GM21447 (cell line): Measurements from ENCODE around the gene CACNB2.
"Not testable (repeated sequence)": the region's sequence is repeated elsewhere in the genome, so short reads cannot be mapped to it uniquely, and the experiment has no call there.

ENCODE experiments used
- ATAC-seq: cut with Tn5 transposase; IDR thresholded peaks from one replicate; pipeline ENCODE4 v1.9.1; 2021; ENCODE audit not compliant: unreplicated experiment

CACNB2 gene

GRCh38 chr10:18144928-18145327 lies 4.7 kb downstream of the CACNB2 start:
- ATAC-seq, result no peak

- no peak for ATAC-seq
Observed at GRCh38 chr10:18145652-18146051, 5.4 kb downstream of the CACNB2 start.

DNA sequence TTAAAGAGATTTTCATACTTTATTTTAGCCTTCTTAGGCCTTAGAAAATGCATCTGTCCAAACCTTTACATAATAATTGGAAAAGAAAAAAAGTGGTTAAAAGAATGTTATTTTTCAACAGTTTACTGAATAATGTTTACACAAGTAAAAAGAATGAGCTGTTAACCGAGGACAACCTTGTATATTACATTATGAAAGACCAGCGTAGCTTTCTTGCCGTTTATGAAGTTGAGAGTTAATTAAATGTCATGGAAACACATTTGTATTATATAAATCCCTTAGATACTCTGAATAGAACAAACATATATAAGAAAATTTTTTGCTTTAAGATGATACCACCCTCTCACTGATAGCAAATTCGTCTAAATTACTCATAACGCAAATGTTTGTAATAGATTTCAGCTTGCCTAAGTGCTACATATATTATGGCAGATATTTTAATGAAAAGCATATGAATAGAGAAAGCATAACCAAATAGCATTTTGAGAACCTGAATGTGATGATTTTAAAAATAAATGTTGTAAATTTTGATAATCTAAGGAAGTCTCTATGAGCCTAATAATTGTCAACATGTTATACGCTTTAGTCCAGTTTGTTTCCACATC lies 9.1 kb downstream of the CACNB2 start:
- no peak for ATAC-seq

GRCh38 chr10:18151356-18151890 lies 11.2 kb downstream of the CACNB2 start:
- no peak for ATAC-seq

DNA sequence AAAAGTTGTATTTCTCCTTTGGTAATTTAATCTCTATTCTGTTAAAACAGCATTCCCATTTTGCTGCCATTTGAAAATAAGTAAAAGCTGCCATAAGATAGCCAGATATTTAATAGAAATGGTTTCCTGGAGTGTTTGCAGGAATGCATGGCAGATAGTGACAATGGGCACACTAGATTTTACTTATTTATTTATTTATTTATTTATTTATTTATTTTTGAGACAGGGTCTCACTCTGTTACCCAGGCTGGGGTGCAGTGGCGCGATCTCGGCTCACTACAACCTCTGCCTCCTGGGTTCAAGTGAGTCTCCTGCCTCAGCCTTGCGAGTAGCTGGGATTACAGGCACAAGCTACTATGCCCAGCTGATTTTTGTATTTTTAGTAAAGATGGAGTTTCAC lies 13.2 kb downstream of the CACNB2 start:
- not testable (repeated sequence) for ATAC-seq

DNA sequence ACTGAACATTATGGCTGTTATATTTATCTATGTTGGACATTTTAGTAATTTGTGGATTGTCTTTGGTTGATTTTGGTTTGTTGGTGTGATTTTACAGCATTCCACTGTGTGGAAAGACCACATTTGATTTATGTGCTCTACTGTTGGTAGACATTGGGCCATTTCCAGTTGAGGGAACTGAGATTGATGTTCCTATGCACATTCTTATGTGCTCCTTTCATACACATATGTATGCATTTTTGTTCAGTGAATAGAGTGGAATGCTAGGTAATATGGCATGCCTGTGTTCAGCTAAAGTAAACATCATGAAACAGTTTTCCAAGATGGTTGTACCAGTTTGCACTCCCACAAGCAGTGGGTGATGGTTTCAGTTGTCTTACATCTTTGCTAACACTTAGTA lies 15.1 kb downstream of the CACNB2 start:
- no peak for ATAC-seq

- not testable (repeated sequence) for ATAC-seq
Observed at GRCh38 chr10:18156797-18157196, 16.6 kb downstream of the CACNB2 start.

GRCh38 chr10:18157881-18158280 lies 17.7 kb downstream of the CACNB2 start:
- ATAC-seq, result no peak

DNA sequence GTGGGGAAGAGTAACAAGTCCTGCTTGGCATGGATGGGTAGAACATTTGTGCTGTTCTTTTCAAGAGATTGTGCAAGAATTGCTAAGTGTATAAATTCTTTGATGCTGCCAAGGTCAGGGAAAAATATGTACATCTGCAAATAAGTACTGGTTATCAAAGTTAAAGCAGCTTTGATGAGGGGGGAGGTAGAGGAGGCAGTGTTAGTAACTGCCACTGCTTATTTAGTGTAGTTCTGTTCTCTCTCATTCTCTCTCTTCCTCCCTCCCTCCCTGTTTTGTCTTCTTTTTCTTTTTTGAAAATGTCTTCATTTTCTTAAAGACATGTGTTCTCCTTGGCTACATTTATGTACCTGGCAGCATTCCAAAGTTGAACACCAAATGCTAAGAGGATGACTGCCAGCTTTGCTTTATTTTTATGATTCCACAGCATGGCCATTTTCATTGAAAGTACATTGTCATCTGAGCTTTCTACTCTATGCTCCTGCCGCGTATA lies 18.6 kb downstream of the CACNB2 start:
- no peak for ATAC-seq

DNA sequence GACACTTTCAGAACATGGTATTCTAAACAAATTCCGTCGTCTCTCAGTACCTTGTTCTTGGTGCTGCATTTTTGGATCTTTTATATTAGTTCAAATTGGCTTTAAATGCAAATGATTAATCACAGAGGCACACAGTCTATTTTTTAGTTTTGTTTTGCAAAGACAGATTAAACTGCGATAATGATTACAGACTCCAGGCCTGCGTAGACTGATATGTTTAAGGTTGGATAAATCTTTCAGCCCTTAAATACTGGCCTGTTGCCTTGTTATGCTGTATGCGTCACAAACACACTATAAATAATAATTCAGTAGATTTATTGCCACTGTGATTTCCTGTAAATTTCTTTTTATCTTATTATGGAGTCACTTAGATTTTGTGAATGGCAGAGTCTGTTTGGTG lies 19.3 kb downstream of the CACNB2 start:
- ATAC-seq, result no peak

GRCh38 chr10:18162021-18162627 lies 21.9 kb downstream of the CACNB2 start:
- no peak for ATAC-seq

GRCh38 chr10:18164093-18164492 lies 23.9 kb downstream of the CACNB2 start:
- ATAC-seq, result no peak

GRCh38 chr10:18164748-18165361 lies 24.6 kb downstream of the CACNB2 start:
- ATAC-seq, result no peak

DNA sequence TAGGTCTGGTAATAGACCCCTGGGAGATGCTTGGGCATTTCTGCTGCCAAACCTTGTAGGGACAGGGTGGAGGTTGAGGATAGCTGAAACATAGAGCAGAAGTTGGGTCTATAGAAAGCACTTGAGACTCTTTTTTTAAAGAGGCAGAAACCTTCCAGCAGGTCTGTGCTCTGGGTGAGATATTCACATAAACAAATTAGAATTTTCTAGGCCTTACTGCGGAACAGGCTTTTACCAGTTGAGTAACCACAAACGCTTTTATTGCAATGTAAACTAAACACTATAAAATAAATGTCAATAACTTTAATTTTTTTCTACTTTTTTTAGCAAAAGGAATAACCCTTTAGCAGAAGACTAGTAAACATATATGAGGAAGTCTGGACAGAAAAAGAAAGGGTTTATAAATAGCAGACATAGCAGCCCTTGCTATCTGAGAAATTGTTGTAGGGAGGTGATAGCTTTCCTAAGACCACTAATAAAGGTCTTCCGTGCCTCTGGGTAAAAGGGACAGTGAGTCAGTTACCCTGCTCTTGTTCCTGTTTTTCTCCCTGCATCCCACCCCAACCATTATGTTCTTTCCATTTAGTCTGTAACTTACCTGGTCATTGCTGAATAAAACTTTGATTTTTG lies 38.7 kb downstream of the CACNB2 start:
- no peak for ATAC-seq

- ATAC-seq, result no peak
Observed at GRCh38 chr10:18179891-18180290, 39.7 kb downstream of the CACNB2 start.

DNA sequence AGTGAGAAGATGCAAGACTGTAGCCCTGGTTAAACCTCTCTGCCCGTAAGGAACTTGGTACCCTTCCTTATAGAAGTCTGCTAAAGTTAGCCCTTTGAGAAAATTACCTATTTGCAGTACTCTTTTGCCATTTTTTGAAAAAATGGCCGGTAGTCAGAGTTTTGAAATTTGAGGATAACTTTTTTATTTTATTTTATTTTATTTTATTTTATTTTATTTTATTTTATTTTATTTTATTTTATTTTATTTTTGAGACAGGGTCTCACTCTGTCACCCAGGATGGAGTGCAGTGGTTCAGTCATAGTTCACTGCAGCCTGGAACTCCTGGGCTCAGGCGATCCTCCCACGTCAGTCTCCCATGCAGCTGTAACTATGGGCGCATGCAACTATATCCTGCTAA lies 41.2 kb downstream of the CACNB2 start:
- not testable (repeated sequence) for ATAC-seq

- no peak for ATAC-seq
Observed at GRCh38 chr10:18185621-18186020, 45.4 kb downstream of the CACNB2 start.

DNA sequence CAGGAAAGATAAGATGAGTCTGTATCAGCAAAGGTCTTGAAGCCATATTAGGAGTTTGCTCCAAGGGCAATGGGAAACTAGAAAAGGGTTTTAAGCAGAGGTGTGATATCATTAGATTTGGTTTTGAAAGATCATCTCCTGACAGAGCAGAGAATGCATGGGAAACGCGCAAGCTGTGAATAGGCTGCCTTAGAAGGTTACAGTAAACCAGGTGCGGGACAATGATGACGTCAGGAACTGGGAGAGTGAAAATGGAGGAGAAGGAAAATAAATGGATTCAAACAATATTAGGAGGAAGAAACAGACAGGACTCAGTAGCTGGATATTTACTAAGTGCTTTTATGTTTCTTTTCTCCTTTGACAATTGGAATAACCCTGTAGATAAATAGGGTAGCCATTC lies 50.6 kb downstream of the CACNB2 start:
- ATAC-seq, result no peak

DNA sequence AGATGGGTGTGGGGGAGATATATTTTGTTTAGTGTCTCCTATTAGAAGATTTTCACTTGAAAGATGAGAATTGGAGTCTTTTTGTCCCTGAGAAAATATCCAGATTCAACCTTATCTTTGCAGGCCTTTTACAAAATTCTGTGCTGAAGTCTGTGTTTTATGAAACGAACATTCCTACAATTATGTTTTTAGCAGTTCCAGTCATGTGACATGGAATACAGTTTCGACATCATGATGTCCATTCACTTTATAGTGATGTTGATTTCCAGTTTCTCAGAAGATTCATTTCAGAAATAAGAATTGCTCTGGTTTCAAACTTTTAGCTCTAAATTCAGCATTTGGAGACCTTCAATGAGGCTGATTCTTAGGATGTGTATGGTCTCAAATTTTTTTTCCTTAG lies 54.4 kb downstream of the CACNB2 start:
- ATAC-seq, result no peak

- ATAC-seq, result no peak
Observed at GRCh38 chr10:18195060-18195799, 55.0 kb downstream of the CACNB2 start.
